MM.1S (cell line): ENCODE measurements around the gene RPTOR.

Experiments used
- DNase-seq: peaks from one replicate; pipeline ENCODE4 v3.0.0-alpha.2; 2015
- H2AFZ ChIP-seq: fragments of 300-600 bp; sonication (generic); 2 replicates; pipeline ENCODE4 v1.6.0; 2016; ENCODE audit warnings: antibody characterized with exemption, low read length
- H3F3A ChIP-seq: fragments of 300-600 bp; sonication (generic); 2 replicates; pipeline ENCODE4 v1.6.1; 2016; ENCODE audit warnings: mild to moderate bottlenecking, antibody characterized with exemption, low read length, moderate library complexity, mixed read lengths; ENCODE audit not compliant: insufficient read depth
- H3K27ac ChIP-seq: fragments of 300-600 bp; sonication (generic); 2 replicates; pipeline ENCODE4 v1.5.1; 2016; ENCODE audit warnings: mild to moderate bottlenecking, low read length
- H3K27me3 ChIP-seq: fragments of 300-600 bp; sonication (generic); replicated peaks from 2 replicates; pipeline ENCODE4 v1.6.0; 2016; ENCODE audit warnings: low read length; ENCODE audit not compliant: insufficient read depth
- H3K36me3 ChIP-seq: fragments of 300-600 bp; sonication (generic); replicated peaks from 2 replicates; pipeline ENCODE4 v1.6.1; 2016; ENCODE audit warnings: mild to moderate bottlenecking, low read length, mixed read lengths; ENCODE audit not compliant: insufficient read depth
- H3K4me1 ChIP-seq: fragments of 300-600 bp; sonication (generic); 2 replicates; pipeline ENCODE4 v1.6.1; 2016; ENCODE audit warnings: low read length, mixed read lengths
- H3K4me2 ChIP-seq: fragments of 300-600 bp; sonication (generic); 2 replicates; pipeline ENCODE4 v1.6.0; 2016; ENCODE audit warnings: low read depth, low read length
- H3K4me3 ChIP-seq: fragments of 300-600 bp; sonication (generic); 2 replicates; pipeline ENCODE4 v1.5.1; 2016; ENCODE audit warnings: low read length, mixed read lengths
- H3K79me2 ChIP-seq: fragments of 300-600 bp; sonication (generic); 2 replicates; pipeline ENCODE4 v1.6.1; 2016; ENCODE audit warnings: mixed run types, low read length, mixed read lengths
- H3K9ac ChIP-seq: fragments of 300-600 bp; sonication (generic); 2 replicates; pipeline ENCODE4 v1.6.1; 2016; ENCODE audit warnings: low read length, mixed read lengths
- H3K9me2 ChIP-seq: fragments of 300-600 bp; sonication (generic); replicated peaks from 2 replicates; pipeline ENCODE4 v1.6.1; 2016; ENCODE audit warnings: mild to moderate bottlenecking, low read length, mixed read lengths; ENCODE audit not compliant: insufficient read depth
- H3K9me3 ChIP-seq: fragments of 300-600 bp; sonication (generic); replicated peaks from 2 replicates; pipeline ENCODE4 v1.6.1; 2016; ENCODE audit warnings: mild to moderate bottlenecking, low read length, mixed read lengths; ENCODE audit not compliant: insufficient read depth
- H4K20me1 ChIP-seq: fragments of 300-600 bp; sonication (generic); 2 replicates; pipeline ENCODE4 v1.6.1; 2016; ENCODE audit warnings: mild to moderate bottlenecking, low read length, moderate library complexity, mixed read lengths; ENCODE audit not compliant: insufficient read depth
- CTCF ChIP-seq: fragments of 300-600 bp; sonication (generic); IDR thresholded peaks from 2 replicates; pipeline ENCODE4 v1.5.1; 2016; ENCODE audit warnings: antibody characterized with exemption, low read length, mixed read lengths
- EZH2 ChIP-seq: fragments of 300-600 bp; sonication (generic); optimal IDR thresholded peaks from 2 replicates; pipeline ENCODE3; 2017; ENCODE audit warnings: low read depth, mild to moderate bottlenecking, antibody characterized with exemption, low read length, mixed read lengths
- EZH2phosphoT487 ChIP-seq: fragments of 300-600 bp; sonication (generic); IDR thresholded peaks from 2 replicates; pipeline ENCODE4 v1.6.1; 2018; ENCODE audit warnings: antibody characterized with exemption, low read length

Gene RPTOR

GRCh38 chr17:80980397-80981061 is 435.9 kb downstream of the RPTOR start:
- Histone ChIP-seq H3K9me3 (no peaks in the 10 kb centered on the region), H4K20me1 (no peaks in the 10 kb centered on the region), H3K27me3 (peaks cover 42% of the 10 kb centered on the region), H3K4me1 (no peaks in the 10 kb centered on the region), H3K4me2 (peak overlapping the region; percentile 47; the same call in 1 of the 2 replicates), H3K79me2 (no peaks in the 10 kb centered on the region), H3K9ac (no peak overlapping the region), H2AFZ (no peak overlapping the region), H3F3A (no peaks in the 10 kb centered on the region), H3K9me2 (no peaks in the 10 kb centered on the region), H3K4me3 (no peak overlapping the region), H3K36me3 (no peaks in the 10 kb centered on the region), H3K27ac (no peak overlapping the region)
- no peak for DNase-seq
- TF ChIP-seq CTCF (no peak), EZH2phosphoT487 (no peak), EZH2 (no peak)

GRCh38 chr17:80981062-80981902 is 436.6 kb downstream of the RPTOR start:
- Histone ChIP-seq H3K9ac (no peak overlapping the region), H3K9me2 (no peaks in the 10 kb centered on the region), H3K27ac (no peak overlapping the region), H3K4me1 (no peaks in the 10 kb centered on the region), H3K79me2 (no peaks in the 10 kb centered on the region), H3K4me3 (0 out of 2 replicates have a peak overlapping the region, but pooled peaks have one; percentile 25), H3K4me2 (peak overlapping the region; percentile 47; the same call in 1 of the 2 replicates), H3K27me3 (peaks cover 41% of the 10 kb centered on the region), H3K36me3 (no peaks in the 10 kb centered on the region), H3K9me3 (no peaks in the 10 kb centered on the region), H2AFZ (peak overlapping the region; percentile 42; the same call in 1 of the 2 replicates), H4K20me1 (no peaks in the 10 kb centered on the region), H3F3A (no peaks in the 10 kb centered on the region)
- TF ChIP-seq EZH2phosphoT487, result no peak
- TF ChIP-seq CTCF, result peak; percentile 71
- TF ChIP-seq EZH2, result no peak
- DNase-seq, result no peak

GRCh38 chr17:80981929-80982425 is 437.3 kb downstream of the RPTOR start:
- Histone ChIP-seq H3K27me3 (peaks cover 36% of the 10 kb centered on the region), H3K9me2 (no peaks in the 10 kb centered on the region), H3F3A (no peaks in the 10 kb centered on the region), H3K4me2 (no peak overlapping the region), H3K27ac (no peak overlapping the region), H3K9ac (no peak overlapping the region), H3K79me2 (no peaks in the 10 kb centered on the region), H3K36me3 (no peaks in the 10 kb centered on the region), H2AFZ (no peak overlapping the region), H3K9me3 (no peaks in the 10 kb centered on the region), H4K20me1 (no peaks in the 10 kb centered on the region), H3K4me3 (no peak overlapping the region), H3K4me1 (no peaks in the 10 kb centered on the region)
- DNase-seq, result no peak
- no peak for TF ChIP-seq EZH2
